ENCODE measurements around the gene NPFFR1.

GRCh38 chr10:70292004-70292403, 8.2 kb upstream of the NPFFR1 start:
- TF ChIP-seq REST (IDR thresholded peaks at IDR 0.05) = no peak
- TF ChIP-seq FOXA1 (IDR thresholded peaks at IDR 0.05) = no peak
- TF ChIP-seq RAD21 (IDR thresholded peaks at IDR 0.05) = no peak
- TF ChIP-seq, protein P1, sequence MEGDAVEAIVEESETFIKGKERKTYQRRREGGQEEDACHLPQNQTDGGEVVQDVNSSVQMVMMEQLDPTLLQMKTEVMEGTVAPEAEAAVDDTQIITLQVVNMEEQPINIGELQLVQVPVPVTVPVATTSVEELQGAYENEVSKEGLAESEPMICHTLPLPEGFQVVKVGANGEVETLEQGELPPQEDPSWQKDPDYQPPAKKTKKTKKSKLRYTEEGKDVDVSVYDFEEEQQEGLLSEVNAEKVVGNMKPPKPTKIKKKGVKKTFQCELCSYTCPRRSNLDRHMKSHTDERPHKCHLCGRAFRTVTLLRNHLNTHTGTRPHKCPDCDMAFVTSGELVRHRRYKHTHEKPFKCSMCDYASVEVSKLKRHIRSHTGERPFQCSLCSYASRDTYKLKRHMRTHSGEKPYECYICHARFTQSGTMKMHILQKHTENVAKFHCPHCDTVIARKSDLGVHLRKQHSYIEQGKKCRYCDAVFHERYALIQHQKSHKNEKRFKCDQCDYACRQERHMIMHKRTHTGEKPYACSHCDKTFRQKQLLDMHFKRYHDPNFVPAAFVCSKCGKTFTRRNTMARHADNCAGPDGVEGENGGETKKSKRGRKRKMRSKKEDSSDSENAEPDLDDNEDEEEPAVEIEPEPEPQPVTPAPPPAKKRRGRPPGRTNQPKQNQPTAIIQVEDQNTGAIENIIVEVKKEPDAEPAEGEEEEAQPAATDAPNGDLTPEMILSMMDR (IDR thresholded peaks at IDR 0.05; ENCODE audit: low read depth, low read length, missing input control) = no peak
- TF ChIP-seq YY1 (IDR thresholded peaks at IDR 0.05) = no peak
- TF ChIP-seq MAX (IDR thresholded peaks at IDR 0.05) = no peak
- TF ChIP-seq, protein P2, sequence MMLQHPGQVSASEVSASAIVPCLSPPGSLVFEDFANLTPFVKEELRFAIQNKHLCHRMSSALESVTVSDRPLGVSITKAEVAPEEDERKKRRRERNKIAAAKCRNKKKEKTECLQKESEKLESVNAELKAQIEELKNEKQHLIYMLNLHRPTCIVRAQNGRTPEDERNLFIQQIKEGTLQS (IDR thresholded peaks at IDR 0.05) = no peak
- no peak for TF ChIP-seq EGR1 (IDR thresholded peaks at IDR 0.05; ENCODE audit: low read depth in 2 of 2)
